ENCODE measurements around the gene LZTS3.
"Not testable (repeated sequence)": the region's sequence is repeated elsewhere in the genome, so short reads cannot be mapped to it uniquely, and the experiment has no call there.

The LZTS3 gene

DNA sequence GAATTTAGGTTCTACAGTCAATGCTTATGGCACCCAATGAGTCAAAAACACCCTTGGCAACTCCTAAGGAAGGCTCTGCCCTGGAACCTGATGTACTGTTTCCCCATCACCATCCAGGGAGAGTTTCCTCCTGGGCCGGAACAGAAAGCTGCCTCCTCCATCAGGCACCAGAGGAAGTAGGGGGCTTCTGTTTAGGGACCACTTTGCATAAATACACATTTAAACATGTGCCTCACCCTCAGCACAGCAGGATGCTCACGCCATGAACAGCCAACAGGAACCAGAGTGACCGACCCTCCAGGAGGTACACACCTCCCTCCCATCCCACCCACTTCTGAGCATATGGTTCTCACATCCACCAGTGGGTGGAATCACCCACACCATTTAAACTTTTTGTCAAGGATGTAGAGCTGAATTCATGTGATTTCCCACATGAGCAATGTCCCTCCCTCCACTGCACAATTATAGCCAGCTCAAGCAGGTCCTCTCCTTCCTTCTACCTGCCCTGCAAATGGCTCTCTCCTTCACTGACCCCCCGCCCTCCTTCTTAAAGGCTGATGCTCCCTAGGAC is 16.3 kb upstream of the LZTS3 start:
- Histone ChIP-seq H3K4me3 (ENCODE audit: low read length) (no peak overlapping the region), H3K27ac (ENCODE audit: low read length) (no peak overlapping the region), H3K79me2 (ENCODE audit: low read length) (no peaks in the 10 kb centered on the region), H2AFZ (ENCODE audit: low read depth, low read length) (no peak overlapping the region), H3K4me1 (ENCODE audit: low read length) (no peaks in the 10 kb centered on the region), H4K20me1 (ENCODE audit: insufficient read depth, low read length) (no peaks in the 10 kb centered on the region; the same call in 1 of the 2 replicates), H3K27me3 (ENCODE audit: low read depth, low read length) (no peaks in the 10 kb centered on the region), H3K4me2 (ENCODE audit: low read length) (no peak overlapping the region), H3K36me3 (replicated peaks; ENCODE audit: low read depth, low read length) (peaks cover 47% of the 10 kb centered on the region), H3K9ac (ENCODE audit: low read length) (no peak overlapping the region), H3K9me3 (ENCODE audit: insufficient read depth, low read length) (no peaks in the 10 kb centered on the region)
- TF ChIP-seq EZH2phosphoT487 (IDR thresholded peaks at IDR 0.05; ENCODE audit: low read depth) (no peak), CTCF (IDR thresholded peaks at IDR 0.05; ENCODE audit: low read depth, low read length) (no peak)

DNA sequence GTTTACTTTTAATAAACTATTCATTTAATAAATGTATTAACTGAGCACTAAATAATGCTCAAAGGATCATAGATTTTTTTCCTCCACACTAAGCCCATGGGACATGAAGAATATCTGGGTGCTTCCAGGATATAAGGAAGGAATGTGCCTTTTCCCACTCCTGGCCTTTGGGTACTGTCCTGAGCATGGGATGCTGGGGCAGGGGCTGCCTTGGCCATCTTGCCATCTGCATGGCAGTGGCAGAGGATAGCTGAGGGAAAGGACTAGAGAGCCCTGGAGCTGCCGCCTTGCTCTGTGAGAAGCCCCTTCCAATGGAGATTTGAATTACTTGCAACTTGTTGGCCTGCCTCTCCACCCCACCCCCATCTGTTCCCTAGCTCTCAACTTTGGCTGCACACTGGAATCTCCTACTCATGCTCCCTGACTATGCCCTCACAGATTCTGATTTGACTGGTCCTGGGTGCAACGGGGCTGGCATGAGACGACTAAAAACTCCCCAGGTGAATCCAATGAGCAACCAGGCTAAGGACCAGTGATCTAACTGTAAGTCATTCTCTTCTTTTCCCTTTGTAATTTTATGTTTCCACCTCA is 15.6 kb upstream of the LZTS3 start:
- H3K4me2 ChIP-seq (ENCODE audit: low read length) = no peak overlapping the region
- H3K9me3 ChIP-seq (ENCODE audit: insufficient read depth, low read length) = no peaks in the 10 kb centered on the region
- H3K9ac ChIP-seq (ENCODE audit: low read length) = no peak overlapping the region
- no peaks in the 10 kb centered on the region for H3K4me1 ChIP-seq (ENCODE audit: low read length)
- no peak overlapping the region for H3K4me3 ChIP-seq (ENCODE audit: low read length)
- no peak overlapping the region for H2AFZ ChIP-seq (ENCODE audit: low read depth, low read length)
- H4K20me1 ChIP-seq (ENCODE audit: insufficient read depth, low read length) = no peaks in the 10 kb centered on the region; the same call in 1 of the 2 replicates
- H3K27ac ChIP-seq (ENCODE audit: low read length) = no peak overlapping the region
- no peaks in the 10 kb centered on the region for H3K79me2 ChIP-seq (ENCODE audit: low read length)
- TF ChIP-seq CTCF (IDR thresholded peaks at IDR 0.05; ENCODE audit: low read depth, low read length) = no peak
- no peak for TF ChIP-seq EZH2phosphoT487 (IDR thresholded peaks at IDR 0.05; ENCODE audit: low read depth)
- peaks cover 40% of the 10 kb centered on the region for H3K36me3 ChIP-seq (replicated peaks; ENCODE audit: low read depth, low read length)
- H3K27me3 ChIP-seq (ENCODE audit: low read depth, low read length) = no peaks in the 10 kb centered on the region

- H3K4me1 ChIP-seq (ENCODE audit: low read length); H2AFZ ChIP-seq (ENCODE audit: low read depth, low read length); H3K4me2 ChIP-seq (ENCODE audit: low read length); H3K79me2 ChIP-seq (ENCODE audit: low read length); H4K20me1 ChIP-seq (ENCODE audit: insufficient read depth, low read length); H3K27me3 ChIP-seq (ENCODE audit: low read depth, low read length); H3K4me3 ChIP-seq (ENCODE audit: low read length); H3K27ac ChIP-seq (ENCODE audit: low read length); H3K9me3 ChIP-seq (ENCODE audit: insufficient read depth, low read length); H3K9ac ChIP-seq (ENCODE audit: low read length): not testable (repeated sequence)
- peaks cover 32% of the 10 kb centered on the region for H3K36me3 ChIP-seq (replicated peaks; ENCODE audit: low read depth, low read length)
These were observed 14.5 kb upstream of the LZTS3 start for GRCh38 chr20:3187861-3188260.

- Histone ChIP-seq H2AFZ (ENCODE audit: low read depth, low read length) (no peak overlapping the region), H4K20me1 (ENCODE audit: insufficient read depth, low read length) (no peaks in the 10 kb centered on the region), H3K27ac (ENCODE audit: low read length) (no peak overlapping the region), H3K27me3 (ENCODE audit: low read depth, low read length) (no peaks in the 10 kb centered on the region), H3K4me3 (ENCODE audit: low read length) (no peak overlapping the region), H3K36me3 (replicated peaks; ENCODE audit: low read depth, low read length) (peaks cover under 1% of the 10 kb centered on the region), H3K4me1 (ENCODE audit: low read length) (no peaks in the 10 kb centered on the region), H3K79me2 (ENCODE audit: low read length) (no peaks in the 10 kb centered on the region), H3K9ac (ENCODE audit: low read length) (no peak overlapping the region), H3K9me3 (ENCODE audit: insufficient read depth, low read length) (no peaks in the 10 kb centered on the region), H3K4me2 (ENCODE audit: low read length) (no peak overlapping the region)
- TF ChIP-seq CTCF (IDR thresholded peaks at IDR 0.05; ENCODE audit: low read depth, low read length) (no peak), EZH2phosphoT487 (IDR thresholded peaks at IDR 0.05; ENCODE audit: low read depth) (no peak)
These were observed 10.7 kb upstream of the LZTS3 start for GRCh38 chr20:3183896-3184612.

GRCh38 chr20:3182429-3182828 is 9.1 kb upstream of the LZTS3 start:
- H3K9me3 ChIP-seq (ENCODE audit: insufficient read depth, low read length); H3K27me3 ChIP-seq (ENCODE audit: low read depth, low read length); H3K4me3 ChIP-seq (ENCODE audit: low read length); H3K4me1 ChIP-seq (ENCODE audit: low read length); H3K36me3 ChIP-seq (replicated peaks; ENCODE audit: low read depth, low read length); H2AFZ ChIP-seq (ENCODE audit: low read depth, low read length); H3K4me2 ChIP-seq (ENCODE audit: low read length); H4K20me1 ChIP-seq (ENCODE audit: insufficient read depth, low read length); H3K27ac ChIP-seq (ENCODE audit: low read length); H3K79me2 ChIP-seq (ENCODE audit: low read length); H3K9ac ChIP-seq (ENCODE audit: low read length): not testable (repeated sequence)

Measured in OCI-LY3 (cell line).